GM21526 (cell line): Measurements from ENCODE around the gene GLT8D1.
A peak's percentile ranks its signal among the peaks of the same experiment; 100 is the strongest.
"Not testable (repeated sequence)": the region's sequence is repeated elsewhere in the genome, so short reads cannot be mapped to it uniquely, and the experiment has no call there.

Source experiments
- ATAC-seq: cut with Tn5 transposase; IDR thresholded peaks from one replicate; pipeline ENCODE4 v1.9.1; 2021; ENCODE audit warnings: moderate library complexity; ENCODE audit not compliant: unreplicated experiment, low FRiP score

The GLT8D1 gene

GRCh38 chr3:52682016-52682415 lies 23.6 kb downstream of the GLT8D1 start:
- no peak for ATAC-seq

GRCh38 chr3:52681596-52681995 lies 24.0 kb downstream of the GLT8D1 start:
- ATAC-seq: no peak

- ATAC-seq: no peak
Observed at GRCh38 chr3:52679811-52680210, 25.8 kb downstream of the GLT8D1 start.

DNA sequence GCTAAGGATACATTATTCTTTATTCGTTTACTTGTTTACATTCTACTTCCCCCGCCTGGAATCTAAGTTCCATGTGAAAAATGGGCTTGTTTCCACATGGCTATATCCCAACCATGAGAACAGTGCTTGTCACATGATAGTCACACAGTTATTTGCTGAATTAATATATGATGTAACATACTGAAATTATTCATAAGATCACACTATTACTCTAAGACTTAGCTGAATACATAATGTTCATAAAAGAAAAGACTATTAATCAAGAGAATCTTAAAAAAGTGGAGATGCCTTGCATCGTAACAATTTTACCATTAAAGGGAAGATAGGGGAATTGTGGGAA lies 26.4 kb downstream of the GLT8D1 start:
- no peak for ATAC-seq

DNA sequence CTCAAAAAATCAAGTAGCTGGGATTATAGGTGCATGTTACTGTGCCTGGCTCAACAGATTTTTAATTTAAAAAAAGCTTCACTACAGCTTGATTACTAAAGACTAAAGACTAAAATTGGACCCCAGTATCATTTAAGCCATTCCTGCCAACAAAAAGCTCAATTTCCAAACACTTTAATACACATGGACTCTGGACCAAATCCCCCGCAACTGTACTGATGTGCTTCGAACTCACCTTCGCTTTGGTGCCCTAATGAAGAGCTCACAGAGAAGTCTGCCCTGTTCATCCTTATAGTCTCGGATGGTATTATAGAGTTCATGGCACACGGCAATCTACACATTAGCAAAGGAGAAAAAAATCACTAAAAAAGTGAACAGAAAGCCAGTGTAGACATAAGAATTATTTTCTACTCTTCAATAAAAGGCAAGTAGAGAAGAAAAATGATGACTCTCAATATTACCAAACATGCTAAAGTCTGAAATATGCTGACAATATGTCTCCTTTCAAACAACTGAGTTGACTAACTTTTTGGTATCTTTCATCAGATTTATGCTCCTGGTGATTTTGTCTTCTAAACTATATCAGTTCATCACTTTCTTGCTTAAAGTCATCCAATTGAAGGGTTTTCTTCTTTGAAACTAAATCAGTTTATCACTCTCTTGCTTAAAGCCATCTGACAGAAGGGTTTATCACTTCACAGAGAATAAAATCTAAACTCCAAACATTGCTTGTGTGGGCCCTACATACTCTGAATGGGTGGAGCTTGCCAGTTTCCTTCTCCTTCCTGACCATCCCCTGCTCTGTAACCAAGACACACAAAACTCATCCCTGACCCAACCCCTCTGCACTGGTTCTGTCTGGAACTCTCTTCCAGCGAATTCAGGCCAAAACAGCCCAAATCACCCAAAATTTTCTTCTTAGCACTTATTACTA lies 27.1 kb downstream of the GLT8D1 start:
- no peak for ATAC-seq

DNA sequence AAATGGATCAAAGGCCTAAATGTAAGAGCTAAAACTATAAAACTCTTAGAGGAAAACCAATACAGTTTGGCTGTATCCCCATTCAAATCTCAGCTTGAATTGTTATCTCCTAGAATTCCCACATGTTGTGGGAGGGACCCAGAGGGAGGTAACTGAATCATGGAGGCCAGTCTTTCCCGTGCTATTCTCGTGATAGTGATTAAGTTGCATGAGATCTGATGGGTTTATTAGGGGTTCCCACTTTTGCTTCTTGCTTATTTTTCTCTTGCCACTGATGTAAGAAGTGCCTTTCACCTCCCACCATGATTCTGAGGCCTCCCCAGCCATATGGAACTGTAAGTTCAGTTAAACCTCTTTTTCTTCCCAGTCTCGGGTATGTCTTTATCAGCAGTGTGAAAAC lies 29.4 kb downstream of the GLT8D1 start:
- not testable (repeated sequence) for ATAC-seq

GRCh38 chr3:52671676-52672075 lies 33.9 kb downstream of the GLT8D1 start:
- ATAC-seq: no peak

GRCh38 chr3:52670621-52671521 lies 34.7 kb downstream of the GLT8D1 start:
- peak; percentile 76 for ATAC-seq

DNA sequence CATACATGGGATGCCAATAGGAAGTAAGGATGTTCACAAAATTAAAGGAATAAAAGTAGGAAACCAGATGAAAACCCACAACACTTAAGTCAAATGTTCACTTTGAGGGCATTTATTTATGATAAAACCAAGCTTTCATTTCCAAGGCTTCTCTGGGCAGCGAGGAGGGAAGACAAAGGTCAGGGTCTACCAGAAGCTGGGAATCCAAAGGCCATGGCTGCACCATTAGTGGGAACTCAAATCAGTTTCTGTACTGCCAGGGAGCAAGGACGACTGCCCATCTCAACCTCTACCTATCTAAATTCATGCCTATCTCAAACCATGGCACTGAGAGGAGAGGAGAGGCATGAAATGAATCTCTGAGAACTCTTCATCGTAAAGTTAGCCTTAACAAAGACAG lies 42.5 kb downstream of the GLT8D1 start:
- ATAC-seq: no peak

GRCh38 chr3:52660046-52660445 lies 45.5 kb downstream of the GLT8D1 start:
- no peak for ATAC-seq

- no peak for ATAC-seq
Observed at GRCh38 chr3:52655895-52656294, 49.7 kb downstream of the GLT8D1 start.

DNA sequence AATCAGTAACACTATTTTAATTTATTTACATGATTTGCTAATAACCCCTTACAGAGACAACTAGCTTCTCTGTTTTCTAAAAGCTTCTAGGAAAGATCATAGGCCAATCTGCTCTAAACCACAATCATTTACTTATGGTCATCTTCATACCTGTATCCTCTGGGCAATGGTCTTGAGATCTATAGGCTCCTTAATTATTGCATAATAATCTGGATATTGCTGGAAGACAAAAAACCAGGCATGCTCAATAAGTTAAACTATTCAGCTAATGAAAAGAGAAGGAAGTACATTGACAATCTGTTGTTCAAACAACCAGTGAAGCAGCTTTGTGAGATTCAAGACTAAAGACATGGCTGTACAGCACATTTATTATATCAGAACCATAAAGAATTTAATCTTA lies 54.0 kb downstream of the GLT8D1 start:
- ATAC-seq: no peak

DNA sequence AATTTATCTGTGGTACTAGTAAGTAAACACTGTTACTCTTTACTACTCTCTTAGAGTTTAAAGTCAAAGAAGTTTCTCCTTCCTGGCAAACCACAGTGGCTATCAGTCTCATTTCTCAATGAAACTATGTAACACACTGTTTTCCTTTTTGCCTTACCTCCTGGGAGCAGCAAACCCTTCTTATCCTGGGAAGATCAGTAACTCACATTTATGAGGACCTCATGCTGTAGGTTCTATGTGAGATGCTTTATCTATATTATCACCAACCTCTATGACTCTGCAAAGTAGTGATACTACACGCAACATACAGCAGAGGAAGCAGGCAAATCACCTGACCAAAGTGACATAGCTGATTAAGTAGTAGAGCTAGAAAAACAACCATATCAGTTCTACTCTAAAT lies 55.2 kb downstream of the GLT8D1 start:
- no peak for ATAC-seq

DNA sequence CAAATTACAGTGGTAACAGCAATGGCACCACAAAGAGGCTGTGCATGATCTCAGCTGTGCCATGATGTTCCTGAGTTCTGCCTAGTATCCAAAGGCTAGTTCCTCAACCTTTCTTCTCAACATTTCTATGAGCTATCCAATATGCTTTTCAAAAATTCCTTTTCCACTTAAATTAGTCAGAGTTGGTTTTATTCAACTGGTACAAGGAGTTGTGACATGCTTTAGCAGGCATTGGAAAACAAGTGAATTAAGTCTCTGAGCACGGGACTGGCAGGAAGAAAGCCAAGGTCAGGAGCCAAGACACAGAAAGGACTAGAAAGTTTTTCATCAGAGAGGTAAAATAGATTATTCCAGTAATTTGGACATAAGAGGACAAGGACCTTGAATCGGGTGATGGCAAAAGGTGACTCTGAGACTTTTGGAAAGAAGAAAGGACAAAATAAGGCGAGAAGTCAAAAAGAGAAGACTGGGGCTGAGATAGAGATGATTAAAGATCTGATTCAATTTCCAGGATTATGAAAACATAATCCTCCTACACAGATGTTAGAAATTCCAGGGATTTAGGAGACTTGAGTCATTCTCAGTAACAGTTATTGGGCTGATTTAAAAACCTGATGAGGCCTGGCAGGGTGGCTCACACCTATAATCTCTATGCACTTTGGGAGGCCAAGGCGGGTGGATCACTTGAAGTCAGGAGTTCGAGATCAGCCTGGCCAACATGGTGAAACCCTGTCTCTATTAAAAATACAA lies 56.0 kb downstream of the GLT8D1 start:
- ATAC-seq: no peak

GRCh38 chr3:52645549-52645948 lies 60.0 kb downstream of the GLT8D1 start:
- ATAC-seq: no peak
